ENCODE data around the gene CCDC28B.
A peak's percentile ranks its signal among the peaks of the same experiment; 100 is the strongest.
"Not testable (repeated sequence)": the region's sequence is repeated elsewhere in the genome, so short reads cannot be mapped to it uniquely, and the experiment has no call there.

The CCDC28B gene

DNA sequence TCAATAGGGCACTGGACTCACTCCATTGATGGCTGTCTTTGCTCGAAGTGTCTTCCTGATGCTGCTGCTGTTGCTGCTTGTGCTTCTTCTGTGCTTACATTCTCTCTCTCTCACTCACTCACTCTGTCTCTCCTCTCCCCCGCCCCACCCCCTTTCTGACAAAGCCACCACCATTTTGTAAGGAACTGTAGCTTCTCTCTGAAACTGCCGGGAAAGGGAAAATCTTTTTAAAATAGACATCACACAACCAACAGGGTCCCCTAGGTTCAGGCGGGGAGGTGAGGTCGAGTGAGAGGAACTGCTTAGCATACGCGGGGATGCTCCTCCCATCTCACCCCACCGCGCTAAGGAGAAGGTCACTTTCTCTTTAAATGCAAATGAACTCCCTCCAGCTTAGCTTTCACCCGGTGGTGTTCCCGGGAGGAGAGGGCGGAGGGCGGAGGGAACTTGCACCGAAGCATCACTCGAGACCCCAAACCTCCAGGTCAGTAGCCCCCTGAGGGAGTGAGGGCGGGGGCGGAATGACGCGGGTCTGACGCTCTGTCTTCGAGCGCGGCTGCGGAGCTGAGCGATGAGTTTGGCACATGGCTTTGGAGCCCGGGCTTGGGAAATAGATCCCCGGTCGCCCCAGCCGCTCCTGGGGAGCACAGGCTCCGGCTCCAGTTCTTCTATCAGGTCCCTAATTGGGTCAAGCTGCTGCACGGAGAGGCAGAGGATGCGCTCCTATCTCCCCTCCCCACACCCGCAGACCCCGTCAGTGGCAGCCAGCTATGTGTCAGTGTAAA is at the start of gene CCDC28B:
CCDC28B (plus strand) TSS at position 370 of the 785 bp plus-strand sequence. CDS start 1,341 bp downstream, outside the sequence.
- DNase-seq (ENCODE audit: low read depth in 2 of 2) = no peak

DNA sequence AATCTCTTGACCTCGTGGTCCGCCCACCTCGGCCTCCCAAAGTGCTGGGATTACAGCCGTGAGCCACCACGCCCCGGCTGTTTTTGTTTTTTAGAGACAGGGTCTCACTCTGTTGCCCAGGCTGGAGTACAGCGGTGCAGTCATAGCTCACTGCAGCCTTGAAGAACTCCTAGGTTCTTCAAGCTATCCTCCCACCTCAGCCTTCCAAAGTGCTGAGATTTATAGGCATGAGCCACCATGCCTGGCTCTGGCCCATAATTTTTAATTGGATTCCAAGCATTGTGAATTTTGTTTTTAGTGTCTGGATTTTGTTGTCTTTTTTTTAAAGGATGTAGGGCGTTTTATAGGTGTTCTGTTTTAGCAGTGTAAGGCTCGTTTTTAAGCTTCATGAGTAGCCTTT is 49.5 kb upstream of the CCDC28B start:
- DNase-seq (ENCODE audit: low read depth in 2 of 2) = no peak

DNA sequence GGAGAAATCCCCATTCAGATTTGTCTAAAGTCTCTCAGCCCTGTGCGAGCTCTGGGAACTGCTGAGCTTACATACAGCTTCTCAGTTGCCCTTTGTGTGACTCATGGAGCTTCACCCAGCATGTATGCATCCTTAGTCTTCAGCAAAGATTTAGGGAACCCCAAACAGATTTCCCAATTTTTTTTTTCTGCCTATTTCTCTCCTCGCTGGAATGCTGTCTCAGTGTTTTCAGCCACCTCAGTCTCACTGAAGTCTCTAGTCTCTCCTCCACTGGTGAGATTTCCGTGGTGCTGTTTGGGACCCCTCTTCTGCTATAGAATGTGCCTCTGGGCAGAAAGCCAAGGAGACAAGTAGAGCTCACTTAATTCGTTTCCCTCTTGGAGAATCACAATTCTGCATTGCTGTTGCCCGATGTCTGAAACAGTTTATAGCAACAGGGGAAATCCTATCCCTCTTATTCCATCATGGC is 49.0 kb upstream of the CCDC28B start:
- DNase-seq (ENCODE audit: low read depth in 2 of 2) = no peak

DNA sequence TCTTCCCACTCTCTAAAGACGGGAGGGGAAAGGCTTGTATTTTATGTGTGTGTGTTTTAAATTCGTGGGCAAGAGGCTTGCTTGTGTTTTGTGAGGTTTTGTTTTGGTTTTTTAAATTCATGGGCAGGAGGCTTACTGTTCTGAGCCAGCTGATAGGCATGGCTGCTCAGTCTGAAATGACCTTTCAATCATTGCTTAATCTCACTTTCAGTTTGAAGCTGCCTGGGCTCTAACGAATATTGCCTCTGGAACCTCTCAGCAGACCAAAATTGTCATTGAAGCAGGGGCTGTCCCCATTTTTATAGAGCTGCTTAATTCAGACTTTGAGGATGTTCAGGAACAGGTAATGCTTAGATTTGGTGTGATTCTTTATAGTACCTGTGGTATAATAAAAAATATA is 41.2 kb upstream of the CCDC28B start:
- no peak for DNase-seq (ENCODE audit: low read depth in 2 of 2)

DNA sequence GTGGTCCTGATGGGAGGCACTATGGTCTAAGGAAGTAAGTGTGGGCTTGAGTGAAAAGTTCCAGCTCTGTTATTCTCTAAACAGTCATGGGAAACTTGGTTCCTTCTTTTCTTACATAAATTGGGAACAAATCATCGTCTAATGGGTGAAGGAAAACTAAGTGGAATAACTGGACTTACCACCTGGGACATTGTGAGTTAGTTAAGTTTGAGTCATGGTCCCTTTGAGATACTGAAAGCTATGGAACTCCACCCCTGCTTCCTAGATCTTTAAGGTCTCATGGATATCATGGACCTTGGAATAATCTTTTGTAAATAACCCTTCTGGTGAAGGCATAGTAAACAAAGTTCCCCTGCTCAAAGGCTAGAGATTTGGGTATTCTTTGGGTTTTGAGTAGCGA is 37.0 kb upstream of the CCDC28B start:
- no peak for DNase-seq (ENCODE audit: low read depth in 2 of 2)

DNA sequence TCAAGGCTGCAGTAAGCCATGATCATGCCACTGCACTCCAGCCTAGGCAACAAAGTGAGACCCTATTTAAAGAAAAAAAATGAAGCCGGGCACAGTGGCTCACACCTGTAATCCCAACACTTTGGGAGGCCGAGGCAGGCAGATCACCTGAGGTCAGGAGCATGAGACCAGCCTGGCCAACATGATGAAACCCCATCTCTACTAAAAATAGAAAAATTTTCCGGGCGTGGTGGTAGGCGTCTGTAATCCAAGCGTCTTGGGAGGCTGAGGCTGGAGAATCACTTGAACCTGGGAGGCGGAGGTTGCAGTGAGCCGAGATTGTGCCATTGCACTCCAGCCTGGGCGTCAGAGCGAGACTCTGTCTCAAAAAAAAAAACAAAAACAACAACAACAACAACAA is 34.8 kb upstream of the CCDC28B start:
- DNase-seq (ENCODE audit: low read depth in 2 of 2) = not testable (repeated sequence)

DNA sequence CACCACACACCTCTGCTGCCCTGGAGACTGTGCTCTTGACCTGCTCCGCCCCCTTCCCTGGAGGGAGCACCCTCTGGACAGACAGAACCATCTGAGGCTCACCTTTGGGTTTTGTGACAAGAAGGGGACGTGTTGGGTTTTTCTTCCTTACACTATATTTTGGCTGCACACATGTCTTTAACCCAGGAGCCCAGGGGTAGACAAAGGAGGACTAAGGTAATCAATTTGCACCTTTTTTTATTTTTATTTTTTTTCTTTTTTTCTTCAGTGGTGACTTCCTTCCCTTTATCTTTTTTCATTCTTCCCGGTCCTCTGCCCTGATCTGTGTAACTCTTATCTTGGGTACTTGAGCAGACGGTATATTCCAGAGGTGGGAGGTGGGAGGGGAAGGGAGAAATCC is 29.4 kb upstream of the CCDC28B start:
- no peak for DNase-seq (ENCODE audit: low read depth in 2 of 2)

DNA sequence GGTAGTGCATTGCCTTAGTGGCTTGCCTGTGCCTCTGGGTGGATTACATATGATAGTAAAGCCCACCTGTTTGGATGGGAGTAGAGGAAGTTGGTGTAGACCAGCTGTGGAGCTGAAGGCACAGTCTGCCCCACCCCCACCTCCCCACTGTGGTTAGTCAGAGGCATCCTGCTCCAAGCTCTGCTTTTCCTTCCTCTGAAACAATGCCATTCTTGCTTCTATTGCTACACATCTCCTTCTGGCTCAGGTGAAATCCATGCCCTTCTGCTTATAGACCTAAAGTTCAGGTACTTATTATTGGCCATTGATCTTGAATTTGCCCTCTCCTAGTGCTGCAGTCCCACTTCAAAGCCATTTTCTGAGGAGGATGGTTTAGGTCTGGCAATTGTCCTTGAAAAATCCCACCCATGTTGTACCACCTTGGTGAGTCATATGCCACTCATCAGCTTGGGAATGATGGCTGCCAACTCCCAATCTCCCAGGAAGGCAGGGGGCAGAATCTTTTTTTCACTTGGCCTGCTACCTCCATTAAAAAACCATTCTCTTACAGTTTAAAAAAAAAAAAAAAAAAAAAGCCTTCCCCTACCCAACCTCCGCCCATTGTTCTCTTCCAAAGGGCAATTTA is 27.7 kb upstream of the CCDC28B start:
- no peak for DNase-seq (ENCODE audit: low read depth in 2 of 2)

DNA sequence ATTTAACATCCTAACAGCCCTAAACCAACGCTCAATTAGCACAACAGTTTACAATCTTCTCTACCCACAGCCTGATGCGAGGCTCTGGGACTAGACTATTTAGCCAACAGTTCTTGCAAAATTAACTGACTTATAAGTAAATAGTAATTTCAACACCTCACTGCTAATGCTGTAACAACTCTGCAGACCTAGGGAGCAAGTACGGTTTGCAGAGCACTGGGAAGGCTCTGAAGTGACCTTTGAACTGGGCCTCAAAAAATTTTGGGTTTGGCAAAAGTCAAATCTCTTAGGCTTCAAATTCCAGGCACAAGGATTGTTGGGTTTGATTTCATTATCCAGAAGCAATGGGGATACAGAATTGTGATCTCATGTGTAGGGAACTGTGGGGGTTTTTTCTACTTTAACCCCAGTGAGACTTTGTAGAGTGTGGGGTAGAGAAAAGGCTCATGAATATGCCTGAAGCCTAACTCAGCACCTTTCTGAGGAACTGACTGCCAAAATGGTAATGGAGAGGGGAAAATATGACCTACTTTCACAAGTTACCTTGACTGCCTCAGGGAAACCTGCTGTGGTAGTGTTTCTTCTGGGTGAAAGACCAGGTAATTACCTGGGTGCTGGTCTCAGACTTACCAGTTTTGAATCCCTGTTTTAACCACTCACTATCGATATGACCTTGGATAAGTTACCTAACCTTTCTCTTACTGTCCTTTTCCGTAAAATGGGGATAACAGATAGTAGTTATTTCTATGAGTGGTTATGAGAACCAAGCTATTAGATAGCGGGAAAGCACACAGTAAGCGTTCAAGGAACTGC is 21.8 kb upstream of the CCDC28B start:
- no peak for DNase-seq (ENCODE audit: low read depth in 2 of 2)

DNA sequence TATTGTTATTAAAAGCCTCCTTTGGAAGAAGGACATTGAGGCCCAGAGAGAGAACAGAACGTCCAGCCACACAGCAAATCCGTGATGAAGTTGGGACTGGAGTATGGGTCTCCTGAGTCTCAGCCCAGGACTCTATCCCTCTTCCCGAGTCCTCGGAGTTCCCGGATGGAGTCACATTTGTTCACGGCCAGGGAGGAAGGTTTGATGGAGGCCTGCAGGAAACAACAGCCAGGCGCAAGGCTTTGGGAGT is 21.3 kb upstream of the CCDC28B start:
- DNase-seq (ENCODE audit: low read depth in 2 of 2) = no peak

DNA sequence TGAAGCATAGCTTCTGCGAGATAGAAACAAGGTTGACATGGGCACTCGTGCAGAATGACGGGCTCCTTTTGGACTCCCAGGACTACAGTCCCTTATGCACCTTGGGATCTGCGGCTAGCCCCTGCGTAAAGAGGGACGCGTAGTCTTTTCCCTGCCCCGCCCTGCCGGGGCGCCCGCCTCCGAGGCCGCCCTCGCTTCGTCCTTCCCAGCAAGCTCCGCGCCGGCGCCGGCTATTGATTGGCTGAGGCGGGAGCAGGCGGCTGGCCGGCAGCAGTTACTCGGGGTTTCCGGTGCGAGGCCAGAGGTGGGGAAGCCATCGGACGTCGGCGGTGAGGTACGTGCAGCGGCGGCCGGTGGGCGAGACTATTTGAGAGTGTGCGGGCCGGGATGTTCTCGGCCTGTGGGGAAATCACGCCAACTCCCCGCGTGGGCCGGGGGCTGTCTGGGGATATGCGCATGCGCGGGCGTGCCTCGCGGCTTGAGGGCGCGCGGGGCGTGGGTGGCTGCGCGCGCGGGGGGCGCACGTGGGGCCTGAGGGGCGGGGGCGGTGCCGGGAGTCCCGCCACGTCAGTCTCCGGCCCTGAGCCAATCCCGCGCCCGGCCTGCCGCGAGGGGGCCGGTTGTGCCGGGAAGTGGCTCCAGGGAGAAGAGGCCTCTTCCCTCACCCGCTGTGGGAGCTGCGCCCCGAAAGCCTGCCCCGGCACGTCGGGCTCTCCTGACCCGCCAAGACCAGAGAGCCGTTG is 20.8 kb upstream of the CCDC28B start, which contains the start of gene TXLNA:
TXLNA (plus strand) TSS at position 233 of the 743 bp plus-strand sequence. CDS start 671 bp downstream, outside the sequence.
- DNase-seq (ENCODE audit: low read depth in 2 of 2) = peak; percentile 72 to 74

DNA sequence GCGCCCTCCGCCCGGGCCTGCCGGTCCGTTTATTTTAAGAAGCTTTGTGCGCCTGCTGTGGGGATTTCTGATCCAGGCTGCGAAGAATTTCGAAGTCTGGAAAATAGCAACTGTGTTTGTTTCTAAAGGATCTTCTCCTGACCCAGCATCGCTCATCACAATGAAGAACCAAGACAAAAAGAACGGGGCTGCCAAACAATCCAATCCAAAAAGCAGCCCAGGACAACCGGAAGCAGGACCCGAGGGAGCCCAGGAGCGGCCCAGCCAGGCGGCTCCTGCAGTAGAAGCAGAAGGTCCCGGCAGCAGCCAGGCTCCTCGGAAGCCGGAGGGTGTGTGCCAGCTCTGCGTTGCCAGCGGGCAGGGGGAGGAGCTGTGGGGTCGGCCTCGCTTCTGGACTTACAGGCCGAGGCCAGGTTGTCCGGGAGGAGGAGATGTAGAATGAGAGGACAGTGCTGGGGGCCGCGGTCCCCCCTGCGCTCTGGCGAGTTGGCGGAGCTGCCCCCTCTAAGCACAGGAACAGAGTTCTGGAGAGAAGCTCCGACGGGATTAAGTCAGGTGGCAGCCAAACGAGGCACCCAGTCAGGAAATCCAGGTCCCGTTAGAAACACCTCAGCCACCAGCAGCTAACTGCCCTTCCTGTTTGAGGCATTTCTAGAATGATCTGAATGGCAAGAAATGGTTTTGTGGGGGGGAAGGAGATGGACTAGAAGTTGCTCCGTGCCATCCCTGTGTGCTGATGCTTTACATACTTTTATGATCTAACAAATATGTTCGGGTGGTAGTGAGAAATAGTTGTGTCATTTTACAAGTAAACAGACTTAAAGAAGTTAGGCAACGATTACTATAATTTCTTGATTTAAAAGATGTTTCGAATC is 20.0 kb upstream of the CCDC28B start:
- no peak for DNase-seq (ENCODE audit: low read depth in 2 of 2)

DNA sequence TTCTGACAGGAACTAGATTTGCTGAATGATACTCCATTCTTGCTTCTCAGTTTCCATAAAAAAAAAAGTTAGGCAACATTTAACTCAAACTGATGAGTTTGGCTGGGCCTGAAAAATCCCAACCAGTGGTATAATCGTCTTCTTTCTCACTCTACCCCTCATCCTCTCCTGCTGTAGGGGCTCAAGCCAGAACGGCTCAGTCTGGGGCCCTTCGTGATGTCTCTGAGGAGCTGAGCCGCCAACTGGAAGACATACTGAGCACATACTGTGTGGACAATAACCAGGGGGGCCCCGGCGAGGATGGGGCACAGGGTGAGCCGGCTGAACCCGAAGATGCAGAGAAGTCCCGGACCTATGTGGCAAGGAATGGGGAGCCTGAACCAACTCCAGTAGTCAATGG is 19.3 kb upstream of the CCDC28B start:
- no peak for DNase-seq (ENCODE audit: low read depth in 2 of 2)

DNA sequence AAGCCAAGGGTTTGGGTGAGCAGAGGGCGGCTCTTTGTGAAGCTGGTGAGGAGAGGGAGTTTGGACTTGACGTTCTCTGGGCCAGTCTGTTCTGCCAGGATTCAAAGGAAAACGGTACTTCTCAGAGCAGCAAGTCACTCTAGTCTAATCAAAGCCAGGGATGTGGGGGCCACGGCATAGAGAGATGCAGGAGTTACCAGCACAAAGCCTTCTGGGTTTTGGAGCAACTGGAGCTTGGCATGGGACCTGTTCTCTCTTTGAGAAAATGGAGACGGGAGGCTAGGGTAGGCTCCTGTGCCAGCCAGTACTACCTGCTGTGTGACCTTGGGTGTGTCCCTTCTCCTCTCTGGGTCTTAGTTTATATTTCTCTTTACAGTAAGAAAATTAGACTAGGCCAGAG is 18.8 kb upstream of the CCDC28B start:
- no peak for DNase-seq (ENCODE audit: low read depth in 2 of 2)

DNA sequence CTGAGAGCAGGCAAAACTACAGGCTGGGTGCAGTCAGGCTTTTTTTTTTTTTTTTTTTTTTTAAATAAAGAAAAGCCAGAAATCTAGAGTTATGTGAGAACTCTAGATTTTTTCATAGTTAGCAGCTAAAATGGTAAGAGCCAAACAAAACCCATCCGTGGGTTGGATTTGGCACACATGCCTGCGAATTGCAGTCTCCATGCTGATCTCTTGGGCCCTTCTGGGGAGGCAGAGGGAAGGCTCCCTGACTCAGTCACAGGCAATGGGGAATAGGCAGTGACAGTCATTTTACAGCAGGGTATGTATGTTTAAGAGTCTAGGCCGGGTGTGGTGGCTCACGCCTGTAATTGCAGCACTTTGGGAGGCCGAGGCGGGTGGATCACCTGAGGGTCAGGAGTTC is 18.3 kb upstream of the CCDC28B start:
- no peak for DNase-seq (ENCODE audit: low read depth in 2 of 2)

DNA sequence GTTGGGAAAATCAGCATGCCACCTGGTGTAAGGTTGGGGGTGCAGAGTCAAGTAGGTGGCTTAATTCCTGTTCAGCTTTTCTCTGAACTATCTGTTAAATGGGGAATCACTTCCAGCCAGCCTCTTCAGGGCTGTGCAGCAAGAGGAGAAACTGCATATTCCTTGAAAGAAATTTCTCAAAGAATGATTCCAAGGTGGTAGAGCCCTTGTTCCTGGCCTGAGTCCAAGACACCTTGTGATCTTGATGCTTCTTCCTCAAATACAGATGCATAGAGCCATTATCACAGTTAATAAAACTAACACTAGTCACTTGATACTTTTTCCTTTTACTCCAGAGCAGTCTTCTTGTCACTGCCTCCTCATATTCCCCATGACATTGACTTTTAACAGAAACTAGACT is 15.7 kb upstream of the CCDC28B start:
- DNase-seq (ENCODE audit: low read depth in 2 of 2) = no peak

DNA sequence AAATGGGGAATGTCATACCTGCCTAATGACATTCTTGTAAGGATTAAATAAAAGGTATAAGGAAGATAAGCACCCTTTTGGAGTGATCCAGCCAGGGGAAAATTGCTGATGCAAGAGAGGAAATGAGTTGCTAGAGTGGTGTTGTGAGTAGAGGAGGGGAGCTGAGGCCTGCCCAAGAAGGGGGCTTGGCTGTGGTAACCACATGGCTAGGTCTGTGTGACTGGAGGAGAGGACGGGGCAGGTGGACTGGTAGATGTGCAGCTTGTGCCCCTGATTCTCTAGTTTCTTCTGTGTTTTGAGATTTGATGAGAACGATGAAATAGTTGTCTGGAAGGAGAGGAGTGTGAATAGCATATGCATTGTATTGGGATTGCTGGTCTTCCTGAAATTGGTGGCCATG is 14.3 kb upstream of the CCDC28B start:
- DNase-seq (ENCODE audit: low read depth in 2 of 2) = no peak

DNA sequence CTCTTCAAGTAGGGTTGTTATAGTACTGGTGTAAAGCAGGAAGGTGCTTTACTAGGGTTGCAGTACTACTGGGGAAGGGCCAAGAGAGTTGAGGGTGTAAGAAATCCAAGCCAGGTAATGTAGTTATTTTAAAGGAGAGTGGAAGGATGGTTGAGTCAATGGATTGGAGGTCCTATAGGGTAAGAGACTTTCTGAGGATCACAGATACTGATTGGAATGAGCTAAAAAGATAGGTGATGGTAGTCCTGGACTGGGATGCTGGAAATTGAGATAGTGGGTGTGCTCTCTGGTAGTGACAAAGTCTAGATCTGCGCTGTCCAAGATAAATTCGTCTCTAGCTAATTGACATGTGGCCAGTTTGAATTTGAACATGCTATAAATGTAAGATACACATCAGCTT is 13.9 kb upstream of the CCDC28B start:
- no peak for DNase-seq (ENCODE audit: low read depth in 2 of 2)

DNA sequence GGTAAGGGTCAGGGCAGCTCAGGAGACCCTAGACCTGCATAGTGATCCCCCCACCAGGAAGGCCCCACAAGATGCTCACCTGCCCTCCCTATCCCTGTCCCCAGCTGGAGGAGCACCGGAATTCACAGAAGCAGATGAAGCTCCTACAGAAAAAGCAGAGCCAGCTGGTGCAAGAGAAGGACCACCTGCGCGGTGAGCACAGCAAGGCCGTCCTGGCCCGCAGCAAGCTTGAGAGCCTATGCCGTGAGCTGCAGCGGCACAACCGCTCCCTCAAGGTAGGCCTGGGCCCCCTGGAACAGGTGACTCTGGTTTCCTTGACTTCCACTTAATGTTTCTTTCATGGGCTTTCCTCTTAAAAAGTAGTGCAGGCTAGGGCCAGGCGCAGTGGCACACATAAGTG is 12.5 kb upstream of the CCDC28B start:
- no peak for DNase-seq (ENCODE audit: low read depth in 2 of 2)

DNA sequence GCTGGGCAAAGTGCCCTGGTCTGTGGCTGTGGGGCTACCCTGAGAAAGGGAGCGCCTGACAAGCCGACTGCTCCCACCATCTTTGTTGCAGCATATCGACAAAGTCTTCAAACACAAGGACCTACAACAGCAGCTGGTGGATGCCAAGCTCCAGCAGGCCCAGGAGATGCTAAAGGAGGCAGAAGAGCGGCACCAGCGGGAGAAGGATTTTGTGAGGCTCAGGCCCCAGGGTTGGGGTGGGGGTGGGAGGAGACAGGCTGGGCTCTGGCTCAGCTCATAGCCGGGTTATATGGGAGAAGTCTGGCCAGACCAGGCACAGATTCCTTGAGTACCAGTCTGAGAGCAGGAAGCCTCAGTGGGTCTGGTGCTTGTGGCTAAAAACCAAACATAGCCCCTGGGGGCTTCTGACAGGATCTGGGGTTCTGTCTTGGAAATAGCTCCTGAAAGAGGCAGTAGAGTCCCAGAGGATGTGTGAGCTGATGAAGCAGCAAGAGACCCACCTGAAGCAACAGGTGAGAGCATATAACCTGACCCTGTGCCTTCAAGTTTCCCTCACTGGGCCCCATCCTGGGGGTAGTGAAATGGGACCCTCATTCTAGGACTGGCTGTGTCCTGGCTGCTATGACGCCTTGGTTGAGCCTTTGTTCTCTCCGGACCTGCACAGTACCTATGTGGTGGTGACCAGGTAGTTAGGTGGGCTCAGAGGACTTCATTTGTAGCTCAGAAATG is 8.0 kb upstream of the CCDC28B start:
- no peak for DNase-seq (ENCODE audit: low read depth in 2 of 2)
